ENCODE measurements around the gene HASPIN.

DNA sequence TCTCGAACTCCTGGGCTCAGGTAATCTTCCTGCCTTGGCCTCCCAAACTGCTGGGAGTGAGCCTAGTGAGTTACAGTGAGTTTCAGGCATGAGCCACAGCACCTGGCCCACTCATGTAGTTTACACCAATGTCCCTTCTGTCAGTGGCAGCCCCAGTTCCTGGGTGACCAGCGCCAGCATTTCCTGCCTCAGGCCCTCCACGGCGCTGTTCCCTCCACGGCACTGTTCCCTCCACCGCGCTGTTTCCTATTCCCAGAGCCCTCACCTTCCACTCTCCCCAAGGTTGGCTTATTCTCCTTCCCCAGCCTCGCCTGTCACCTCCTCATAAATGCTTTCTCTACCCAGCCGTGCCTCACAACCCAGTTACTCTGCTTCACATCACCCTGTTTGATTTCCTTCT, 44.6 kb downstream of the HASPIN start:
- TF ChIP-seq, protein P1, sequence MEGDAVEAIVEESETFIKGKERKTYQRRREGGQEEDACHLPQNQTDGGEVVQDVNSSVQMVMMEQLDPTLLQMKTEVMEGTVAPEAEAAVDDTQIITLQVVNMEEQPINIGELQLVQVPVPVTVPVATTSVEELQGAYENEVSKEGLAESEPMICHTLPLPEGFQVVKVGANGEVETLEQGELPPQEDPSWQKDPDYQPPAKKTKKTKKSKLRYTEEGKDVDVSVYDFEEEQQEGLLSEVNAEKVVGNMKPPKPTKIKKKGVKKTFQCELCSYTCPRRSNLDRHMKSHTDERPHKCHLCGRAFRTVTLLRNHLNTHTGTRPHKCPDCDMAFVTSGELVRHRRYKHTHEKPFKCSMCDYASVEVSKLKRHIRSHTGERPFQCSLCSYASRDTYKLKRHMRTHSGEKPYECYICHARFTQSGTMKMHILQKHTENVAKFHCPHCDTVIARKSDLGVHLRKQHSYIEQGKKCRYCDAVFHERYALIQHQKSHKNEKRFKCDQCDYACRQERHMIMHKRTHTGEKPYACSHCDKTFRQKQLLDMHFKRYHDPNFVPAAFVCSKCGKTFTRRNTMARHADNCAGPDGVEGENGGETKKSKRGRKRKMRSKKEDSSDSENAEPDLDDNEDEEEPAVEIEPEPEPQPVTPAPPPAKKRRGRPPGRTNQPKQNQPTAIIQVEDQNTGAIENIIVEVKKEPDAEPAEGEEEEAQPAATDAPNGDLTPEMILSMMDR (IDR thresholded peaks at IDR 0.05): no peak
- TF ChIP-seq EZH2 (IDR thresholded peaks at IDR 0.05) (no peak), EZH2phosphoT487 (IDR thresholded peaks at IDR 0.05) (no peak)

Data from neural progenitor cell (in vitro differentiated cells).